ENCODE measurements around the gene SRL. TPM values are rescaled to one million over a fixed set of nuclear protein-coding genes. Genes with fewer than 3 reads are reported as not detected.
A peak's percentile ranks its signal among the peaks of the same experiment; 100 is the strongest.

Gene SRL
- total and polyA plus RNA-seq, 2 of the 13 experiments (the other 11 are each of a cell fraction or from before 2014, with no cell fraction given): 0.05 TPM; not detected in 1

- H3K79me2 ChIP-seq (ENCODE audit: insufficient read depth, low read length): no peaks in the 10 kb centered on the region
- no peaks in the 10 kb centered on the region for H3K36me3 ChIP-seq (replicated peaks in 1 of 2; ENCODE audit: control insufficient read depth in 1 of 2, insufficient read depth in 2 of 2, low read length in 2 of 2)
- no peak overlapping the region for H3K4me2 ChIP-seq (ENCODE audit: low read depth, low read length)
- no peak overlapping the region for H2AFZ ChIP-seq (ENCODE audit: low read length)
- ATAC-seq (peak; percentile 14; the same call in 1 of the 3 replicates), FAIRE-seq (no peak), DNase-seq (ENCODE audit: low spot score) (no peak)
- no peak overlapping the region for H3K27ac ChIP-seq (ENCODE audit: extremely low read length, insufficient read depth, low read length)
- TF ChIP-seq SALL1 (CRISPR knock-in tag; IDR thresholded peaks at IDR 0.05) (peak; percentile 36; the same call in 1 of the 2 replicates), NR2F1 (CRISPR knock-in tag; IDR thresholded peaks at IDR 0.05) (peak in 1 of 2 experiments; percentile 55; a peak in 1 of 4 replicates), SP5 (CRISPR knock-in tag; IDR thresholded peaks at IDR 0.05; ENCODE audit: borderline replicate concordance, low read depth) (no peak), RARA (CRISPR knock-in tag; IDR thresholded peaks at IDR 0.05) (peak; percentile 45), ETV5 (CRISPR knock-in tag; IDR thresholded peaks at IDR 0.05; ENCODE audit: borderline replicate concordance) (peak; percentile 41; the same call in 1 of the 2 replicates), NR2F6 (IDR thresholded peaks at IDR 0.05) (0 out of 2 replicates have a peak, but pooled peaks have one; percentile 11), NR2F6 (CRISPR knock-in tag; IDR thresholded peaks at IDR 0.05) (peak; percentile 69; the same call in 1 of the 2 replicates), FOSL2 (CRISPR knock-in tag; IDR thresholded peaks at IDR 0.05) (0 out of 2 replicates have a peak, but pooled peaks have one; percentile 12), ZMYM2 (CRISPR knock-in tag; IDR thresholded peaks at IDR 0.05) (no peak)
- TF ChIP-seq, protein P1, sequence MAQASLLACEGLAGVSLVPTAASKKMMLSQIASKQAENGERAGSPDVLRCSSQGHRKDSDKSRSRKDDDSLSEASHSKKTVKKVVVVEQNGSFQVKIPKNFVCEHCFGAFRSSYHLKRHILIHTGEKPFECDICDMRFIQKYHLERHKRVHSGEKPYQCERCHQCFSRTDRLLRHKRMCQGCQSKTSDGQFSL (CRISPR knock-in tag; IDR thresholded peaks at IDR 0.05): 0 out of 2 replicates have a peak, but pooled peaks have one; percentile 46
- TF ChIP-seq, protein P2, sequence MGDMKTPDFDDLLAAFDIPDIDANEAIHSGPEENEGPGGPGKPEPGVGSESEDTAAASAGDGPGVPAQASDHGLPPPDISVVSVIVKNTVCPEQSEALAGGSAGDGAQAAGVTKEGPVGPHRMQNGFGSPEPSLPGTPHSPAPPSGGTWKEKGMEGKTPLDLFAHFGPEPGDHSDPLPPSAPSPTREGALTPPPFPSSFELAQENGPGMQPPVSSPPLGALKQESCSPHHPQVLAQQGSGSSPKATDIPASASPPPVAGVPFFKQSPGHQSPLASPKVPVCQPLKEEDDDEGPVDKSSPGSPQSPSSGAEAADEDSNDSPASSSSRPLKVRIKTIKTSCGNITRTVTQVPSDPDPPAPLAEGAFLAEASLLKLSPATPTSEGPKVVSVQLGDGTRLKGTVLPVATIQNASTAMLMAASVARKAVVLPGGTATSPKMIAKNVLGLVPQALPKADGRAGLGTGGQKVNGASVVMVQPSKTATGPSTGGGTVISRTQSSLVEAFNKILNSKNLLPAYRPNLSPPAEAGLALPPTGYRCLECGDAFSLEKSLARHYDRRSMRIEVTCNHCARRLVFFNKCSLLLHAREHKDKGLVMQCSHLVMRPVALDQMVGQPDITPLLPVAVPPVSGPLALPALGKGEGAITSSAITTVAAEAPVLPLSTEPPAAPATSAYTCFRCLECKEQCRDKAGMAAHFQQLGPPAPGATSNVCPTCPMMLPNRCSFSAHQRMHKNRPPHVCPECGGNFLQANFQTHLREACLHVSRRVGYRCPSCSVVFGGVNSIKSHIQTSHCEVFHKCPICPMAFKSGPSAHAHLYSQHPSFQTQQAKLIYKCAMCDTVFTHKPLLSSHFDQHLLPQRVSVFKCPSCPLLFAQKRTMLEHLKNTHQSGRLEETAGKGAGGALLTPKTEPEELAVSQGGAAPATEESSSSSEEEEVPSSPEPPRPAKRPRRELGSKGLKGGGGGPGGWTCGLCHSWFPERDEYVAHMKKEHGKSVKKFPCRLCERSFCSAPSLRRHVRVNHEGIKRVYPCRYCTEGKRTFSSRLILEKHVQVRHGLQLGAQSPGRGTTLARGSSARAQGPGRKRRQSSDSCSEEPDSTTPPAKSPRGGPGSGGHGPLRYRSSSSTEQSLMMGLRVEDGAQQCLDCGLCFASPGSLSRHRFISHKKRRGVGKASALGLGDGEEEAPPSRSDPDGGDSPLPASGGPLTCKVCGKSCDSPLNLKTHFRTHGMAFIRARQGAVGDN (CRISPR knock-in tag; IDR thresholded peaks at IDR 0.05): peak; percentile 26; the same call in 1 of the 2 replicates
- H4K20me1 ChIP-seq (ENCODE audit: insufficient read depth, low read length): no peaks in the 10 kb centered on the region
- no peak overlapping the region for H3K4me3 ChIP-seq (replicated peaks in 1 of 3; ENCODE audit: insufficient read depth in 1 of 3, low read depth in 2 of 3, low read length in 3 of 3)
- POLR2A ChIA-PET: no interaction called here
- peaks cover 2 to 38% of the 10 kb centered on the region in 2 experiments; a peak in 2 of 5 replicates for H3K27me3 ChIP-seq (ENCODE audit: control insufficient read depth in 1 of 2, insufficient read depth in 2 of 2, low read length in 2 of 2)
- CTCF ChIA-PET (ENCODE audit: low intra/inter-chr PET ratio, low total read pairs): no interaction called here
- H3K9me3 ChIP-seq (ENCODE audit: low read length): no peaks in the 10 kb centered on the region
- in situ Hi-C loops (cut with HindIII; ENCODE audit: extremely low pct_ligation_motif_present, low pct_unique_long_range_greater_than_20kb) (loop anchor here (5.0 kb wide), 1 partner anchor 114 kb away; no protein-coding TSS in a partner anchor), intact Hi-C loops (cut with micrococcal nuclease; ENCODE audit: unreplicated experiment) (no loop called here)
- WGBS (ENCODE audit: low lambda C conversion rate): 25% methylated on average over 11 of the region's 14 CpGs
- H3K4me1 ChIP-seq (ENCODE audit: insufficient read depth, low read length): peaks cover 42% of the 10 kb centered on the region
- BruUV-seq (replicated peaks): no TSS peak
- no peak overlapping the region for H3K9ac ChIP-seq (ENCODE audit: insufficient read depth, low read depth, low read length)
Observed at GRCh38 chr16:4208341-4208751, 33.5 kb downstream of the SRL start.

All from HepG2 (cell line).